K562 (cell line): ENCODE results near the gene SIGLEC5. TPM values are rescaled to one million over a fixed set of nuclear protein-coding genes. Genes with fewer than 3 reads are reported as not detected.

ENCODE experiments used
- ATAC-seq: fragments of 200-7000 bp; cut with Tn5 transposase; 3 replicates; pipeline ENCODE4 v1.9.1; 2020; ENCODE audit warnings: moderate library complexity
- BruUV-seq: library from RNA; stranded (reverse); fragments of 400-500 nt; replicated peaks from 2 replicates; lab custom pipeline; 2021; lab: Mats Ljungman, UMichigan
- CTCF ChIA-PET: fragments of 300-600 bp; formaldehyde crosslinking; extraction: SDS; loops from one replicate; lab custom pipeline; 2021; ENCODE audit warnings: low intra/inter-chr PET ratio; lab: Yijun Ruan, JAX
- POLR2A ChIA-PET: fragments of 300-600, 350-650 bp; sonication (Branson Sonifier 250); formaldehyde crosslinking; extraction: SDS; loops from one replicate; lab custom pipeline; 2021; ENCODE audit warnings: antibody characterized with exemption, inconsistent platforms; lab: Yijun Ruan, JAX
- DNase-seq, 4 experiments: peaks; one replicate each; pipeline versions ENCODE4 v3.0.0 to v3.0.0-alpha.2; 2011 to 2018; ENCODE audit warnings: low spot score in 3 of 4, mixed read lengths in 3 of 4; ENCODE audit errors: extremely low read depth in 1 of 4
- FAIRE-seq: peaks from 2 replicates; lab custom pipeline; 2011; peaks lifted over from hg19 to GRCh38; lab: Jason Lieb, UNC
- H2AFZ ChIP-seq: 2 replicates; pipeline ENCODE4 v1.6.0; 2011; ENCODE audit warnings: low read depth, low read length, control low read depth, inconsistent platforms
- H3K27ac ChIP-seq: fragments of 200-600 bp; 3 replicates; pipeline ENCODE4 v1.8.0; 2011; ENCODE audit warnings: low read depth, mild to moderate bottlenecking, control low read depth, inconsistent platforms, low read length, moderate library complexity, mixed read lengths; ENCODE audit errors: extremely low read depth
- H3K27me3 ChIP-seq, 2 experiments: fragments of 300-600 bp in 1 of 2; 2 replicates in 1 of 2; 3 replicates in 1 of 2; pipeline versions ENCODE4 v1.6.0 to v1.8.0; 2011; ENCODE audit warnings: inconsistent platforms in 2 of 2, low read length in 2 of 2, mild to moderate bottlenecking in 1 of 2, mixed read lengths in 1 of 2, moderate library complexity in 1 of 2; ENCODE audit not compliant: control insufficient read depth in 2 of 2, insufficient read depth in 2 of 2
- H3K36me3 ChIP-seq: fragments of 300-600 bp; 3 replicates; pipeline ENCODE4 v1.8.0; 2011; ENCODE audit warnings: mild to moderate bottlenecking, low read length, inconsistent platforms; ENCODE audit not compliant: control insufficient read depth, insufficient read depth
- H3K4me1 ChIP-seq, 2 experiments: fragments of 200-600 bp in 1 of 2; replicated peaks in 1 of 2; 2 replicates in 1 of 2; 3 replicates in 1 of 2; pipeline versions ENCODE4 v1.5.1 to v1.8.0; 2011; ENCODE audit warnings: inconsistent platforms in 2 of 2, low read length in 2 of 2, mild to moderate bottlenecking in 1 of 2, mixed read lengths in 1 of 2, moderate library complexity in 1 of 2; ENCODE audit not compliant: control insufficient read depth in 2 of 2, insufficient read depth in 2 of 2
- H3K4me2 ChIP-seq: 2 replicates; pipeline ENCODE4 v1.6.1; 2011; ENCODE audit warnings: low read length, control low read depth, inconsistent platforms, mixed read lengths; ENCODE audit not compliant: insufficient read depth
- H3K4me3 ChIP-seq: fragments of 200-600 bp; sonication (generic), shearing (Covaris generic); 2 replicates; pipeline ENCODE4 v1.5.1; 2016; ENCODE audit warnings: control low read depth, inconsistent platforms
- H3K79me2 ChIP-seq: fragments of 200-600 bp; 3 replicates; pipeline ENCODE4 v1.8.0; 2011; ENCODE audit warnings: low read length, inconsistent platforms; ENCODE audit not compliant: control insufficient read depth, insufficient read depth
- H3K9ac ChIP-seq, 2 experiments: 2 replicates each; pipeline versions ENCODE4 v1.6.0 to v1.6.1; 2011; ENCODE audit warnings: low read depth in 2 of 2, low read length in 2 of 2, control low read depth in 1 of 2, inconsistent platforms in 1 of 2, mild to moderate bottlenecking in 1 of 2, mixed read lengths in 1 of 2; ENCODE audit not compliant: insufficient read depth in 1 of 2
- H3K9me1 ChIP-seq: one replicate; pipeline ENCODE4 v1.6.0; 2011; ENCODE audit warnings: inconsistent platforms, mild to moderate bottlenecking, low read length, moderate library complexity; ENCODE audit not compliant: control insufficient read depth, insufficient read depth
- H3K9me3 ChIP-seq: replicated peaks from 2 replicates; pipeline ENCODE4 v1.5.1; 2011; ENCODE audit warnings: low read depth, low read length, inconsistent platforms; ENCODE audit not compliant: control insufficient read depth, insufficient read depth
- H4K20me1 ChIP-seq: replicated peaks from 2 replicates; pipeline ENCODE4 v1.6.1; 2011; ENCODE audit warnings: low read length, inconsistent platforms, mixed read lengths; ENCODE audit not compliant: control insufficient read depth, insufficient read depth
- FOSL1 ChIP-seq: fragments of 200-800 bp; sonication (Bioruptor generic); conservative IDR thresholded peaks from 2 replicates; pipeline ENCODE4 v1.6.1; 2016; ENCODE audit warnings: missing genetic modification characterization, missing compliant biosample characterization
- NR2C2 ChIP-seq, 2 experiments: fragments of 200-800 bp in 1 of 2; sonication (Bioruptor generic) in 1 of 2; sonication (generic) in 1 of 2; formaldehyde crosslinking in 1 of 2; IDR thresholded peaks; 2 replicates each; pipeline versions ENCODE4 v1.6.1 to v1.8.0; 2016 to 2022; ENCODE audit warnings: mild to moderate bottlenecking in 1 of 2, missing compliant biosample characterization in 1 of 2, missing genetic modification characterization in 1 of 2, missing genetic modification reagents in 1 of 2
- NR4A1 ChIP-seq, 2 experiments: fragments of 250-450 bp in 1 of 2; fragments of 450-650 bp in 1 of 2; sonication (Bioruptor Pico) in 1 of 2; IDR thresholded peaks; 2 replicates each; pipeline versions ENCODE4 v1.4.0 to v1.6.1; 2016 to 2020; ENCODE audit warnings: mild to moderate bottlenecking in 2 of 2, missing compliant biosample characterization in 1 of 2, missing genetic modification characterization in 1 of 2, moderate library complexity in 1 of 2
- RBM17 ChIP-seq: fragments of 200-400 bp; formaldehyde crosslinking; IDR thresholded peaks from 2 replicates; pipeline ENCODE4 v1.6.1; 2017; ENCODE audit warnings: low read depth, mild to moderate bottlenecking, low read length, borderline replicate concordance
- RBM39 ChIP-seq: fragments of 200-400 bp; formaldehyde crosslinking; optimal IDR thresholded peaks from 2 replicates; pipeline ENCODE3; 2018; ENCODE audit warnings: low read depth, low read length
- THAP12 ChIP-seq: fragments of 250-450 bp; sonication (Bioruptor Pico); IDR thresholded peaks from 2 replicates; pipeline ENCODE4 v1.9.0; 2021; ENCODE audit warnings: mild to moderate bottlenecking, inconsistent platforms
- ZSCAN29 ChIP-seq: fragments of 450-650 bp; IDR thresholded peaks from 2 replicates; pipeline ENCODE4 v1.6.1; 2017
- WGBS: fragments of 100-300 bp; shearing (Covaris generic); methylation state at CpG from one replicate; pipeline ENCODE4 v1.1.6; 2016; ENCODE audit warnings: low coverage, mixed read lengths; ENCODE audit not compliant: insufficient coverage; ENCODE audit errors: missing lambda C conversion rate; 5-methylcytosine and 5-hydroxymethylcytosine counted together
- in situ Hi-C: fragments of 300-500 bp; cut with MboI; formaldehyde crosslinking; loops from 4 replicates; pipeline ENCODE4 v1.15.0; 2018; ENCODE audit warnings: inconsistent platforms, mixed read lengths
- intact Hi-C: fragments of 100-400 bp; cut with micrococcal nuclease; formaldehyde crosslinking; loops from 2 replicates; pipeline ENCODE4 v1.14.2; 2022
- polyA plus RNA-seq, 8 experiments: library from polyadenylated mRNA; depleted of rRNA in 4 of 8; stranded (reverse) in 5 of 8; unstranded in 3 of 8; fragments of >200 nt; fragmentation: Nextera tagmentation in 2 of 8; fragmentation: Illumina TruSeq in 1 of 8; extraction: Ambion mirVana in 2 of 8; extraction: Trizol in 1 of 8; gene quantifications; 2 replicates each; pipeline versions ENCODE4 v1.2.1 to v1.2.3, GENCODE V29; 2011 to 2014; ENCODE audit warnings: inconsistent platforms in 1 of 8, missing spikeins in 1 of 8
- total RNA-seq, 7 experiments: library from RNA; depleted of rRNA in 6 of 7; stranded (reverse); fragments of >200 nt in 6 of 7; fragmentation: Illumina TruSeq in 2 of 7; extraction: Trizol in 2 of 7; gene quantifications; 2 replicates each; pipeline versions ENCODE4 v1.2.1 to v1.2.3, GENCODE V29; 2011 to 2021; ENCODE audit warnings: low replicate concordance in 1 of 7

The SIGLEC5 gene
- total and polyA plus RNA-seq, 9 of the 15 experiments (the other 6 are each of a cell fraction or from before 2014, with no cell fraction given), result 0.14 TPM; not detected in 8

DNA sequence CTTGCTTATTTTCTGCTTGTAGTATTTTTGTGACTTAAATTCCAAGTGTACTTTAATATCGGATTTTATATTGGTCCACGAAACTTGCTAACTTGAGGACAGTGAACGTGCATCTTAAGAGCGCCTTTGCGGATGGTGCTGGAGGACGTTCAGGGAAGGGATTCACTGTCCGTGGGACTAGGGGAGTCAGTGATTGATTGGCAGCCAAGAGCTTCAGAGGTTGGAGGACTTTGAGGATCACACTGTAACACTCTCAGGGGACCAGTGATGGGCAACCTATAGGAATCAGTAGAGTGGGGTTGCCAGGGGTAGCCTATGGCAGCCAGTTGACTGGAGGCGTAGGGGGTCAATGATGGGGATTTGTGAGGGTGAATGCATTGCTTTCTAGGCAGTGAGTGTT lies 58.6 kb downstream of the SIGLEC5 start (continued):
- TF ChIP-seq NR2C2 (CRISPR knock-in tag; IDR thresholded peaks at IDR 0.05), result 0 out of 2 replicates have a peak, but pooled peaks have one; percentile 51
- no peak for TF ChIP-seq NR2C2 (tag; IDR thresholded peaks at IDR 0.05)
- TF ChIP-seq NR4A1 (CRISPR knock-in tag; IDR thresholded peaks at IDR 0.05), result no peak
- no peak for TF ChIP-seq NR4A1 (tag; IDR thresholded peaks at IDR 0.05)

GRCh38 chr19:51570962-51571575 lies 59.1 kb downstream of the SIGLEC5 start, which contains the start of gene ZNF175:
TSS of gene ZNF175 (plus strand) at chr19:51571283. CDS start at chr19:51573330, 2,047 bp downstream.
- Histone ChIP-seq H3K9me1 (no peaks in the 10 kb centered on the region), H3K27ac (peak within 1 kb of the TSS; percentile 76), H3K79me2 (peaks cover 51% of the 10 kb centered on the region), H3K9ac (peak within 1 kb of the TSS; percentile 66 to 86; a peak in 3 of 4 replicates), H3K9me3 (no peaks in the 10 kb centered on the region), H3K36me3 (peaks cover 34% of the 10 kb centered on the region), H2AFZ (peak within 1 kb of the TSS; percentile 88), H4K20me1 (no peaks in the 10 kb centered on the region), H3K27me3 (no peaks in the 10 kb centered on the region), H3K4me1 (peaks cover 14 to 54% of the 10 kb centered on the region in 2 experiments), H3K4me3 (peak within 1 kb of the TSS; percentile 71), H3K4me2 (peak within 1 kb of the TSS; percentile 97)
- BruUV-seq, result no TSS peak
- FAIRE-seq, result peak; percentile 97
- POLR2A ChIA-PET, result interaction anchor here (0.7 to 1.9 kb wide), 6 partner anchors 10 to 130 kb away, joined by 3 to 16 read pairs (median 4); no protein-coding TSS in a partner anchor
- under 1% methylated on average over 29 of the region's 30 CpGs for WGBS
- in situ Hi-C loops (no loop called here), intact Hi-C loops (no loop called here)
- ATAC-seq, result peak; percentile 91
- CTCF ChIA-PET, result no interaction called here
- peak; percentile 79 to 98 (median 82) for DNase-seq
- TF ChIP-seq RBM39, result no peak
- TF ChIP-seq RBM17, result no peak
- no peak for TF ChIP-seq ZSCAN29
- no peak for TF ChIP-seq FOSL1
- TF ChIP-seq THAP12 (CRISPR knock-in tag), result no peak
